ENCODE results near the gene SPECC1L.

GRCh38 chr22:24414523-24414922 lies 143.9 kb downstream of the SPECC1L start:
- TF ChIP-seq CTCF (IDR thresholded peaks at IDR 0.05) (no peak), POLR2AphosphoS5 (IDR thresholded peaks at IDR 0.05) (no peak)

Measured in prostate gland (tissue), 2 donors.